GM21447 (cell line): ENCODE data around the gene TIGD1.

Experiments used
- ATAC-seq: cut with Tn5 transposase; IDR thresholded peaks from one replicate; pipeline ENCODE4 v1.9.1; 2021; ENCODE audit not compliant: unreplicated experiment

TIGD1 gene

DNA sequence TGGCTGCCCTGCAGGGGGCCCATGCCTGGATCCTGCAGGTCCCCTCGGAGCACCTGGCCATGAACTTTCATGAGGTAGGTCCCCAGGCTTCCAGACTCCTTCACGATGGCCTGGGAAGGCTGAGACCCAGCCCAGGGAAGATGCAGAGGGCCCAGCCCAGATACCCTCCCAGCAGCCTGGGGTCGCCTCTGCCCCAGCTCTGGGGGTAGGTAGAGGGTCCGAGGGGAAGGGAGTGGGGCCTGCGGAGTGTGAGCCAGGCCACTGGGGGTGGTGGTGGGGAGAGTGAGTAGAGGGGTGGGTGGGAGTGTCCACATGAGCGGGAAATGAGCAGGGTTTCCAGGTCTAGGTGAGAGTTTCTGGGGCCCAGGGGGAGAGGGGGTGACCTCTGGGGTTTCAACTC, 25.6 kb downstream of the TIGD1 start:
- ATAC-seq: no peak

DNA sequence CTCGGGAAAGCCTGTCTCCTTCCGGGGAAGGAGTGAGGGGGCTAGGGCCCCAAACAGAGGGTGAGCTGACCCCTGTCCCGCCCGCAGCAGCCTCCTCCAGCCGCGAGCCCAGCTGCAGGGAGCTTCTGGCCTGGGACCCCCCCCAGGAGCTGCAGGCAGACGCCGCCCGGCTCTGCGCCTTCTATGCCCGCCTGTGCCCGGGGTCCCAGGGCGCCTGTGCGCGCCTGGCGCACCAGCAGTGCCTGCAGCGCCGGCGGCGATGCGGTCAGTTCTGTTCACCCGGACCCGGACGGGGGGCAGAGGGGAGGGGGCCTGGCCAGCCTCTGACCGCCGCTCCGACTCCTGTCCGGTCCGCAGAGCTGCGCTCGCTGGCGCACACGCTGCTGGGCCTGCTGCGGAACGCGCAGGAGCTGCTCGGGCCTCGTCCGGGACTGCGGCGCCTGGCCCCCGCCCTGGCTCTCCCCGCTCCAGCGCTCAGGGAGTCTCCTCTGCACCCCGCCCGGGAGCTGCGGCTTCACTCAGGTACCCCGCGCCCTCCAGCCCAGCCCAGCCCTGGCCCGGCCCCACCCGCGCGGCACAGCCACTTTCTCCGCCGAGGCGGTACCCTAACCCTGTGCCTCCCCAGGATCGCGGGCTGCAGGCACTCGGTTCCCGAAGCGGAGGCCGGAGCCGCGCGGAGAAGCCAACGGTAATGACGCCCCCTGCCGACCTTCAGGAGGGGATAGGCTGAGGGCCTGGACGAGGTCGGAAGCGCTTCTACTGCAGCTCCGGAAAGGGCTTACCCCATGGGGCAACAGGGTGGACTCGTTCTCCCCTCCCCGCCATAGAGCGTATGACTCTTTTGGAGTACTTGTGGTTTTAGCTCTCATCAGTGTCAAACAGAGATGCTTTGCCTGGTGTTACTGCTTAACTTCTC, 26.4 kb downstream of the TIGD1 start:
- ATAC-seq: no peak

- ATAC-seq: no peak
These were observed 27.0 kb downstream of the TIGD1 start for GRCh38 chr2:232523402-232523681.

DNA sequence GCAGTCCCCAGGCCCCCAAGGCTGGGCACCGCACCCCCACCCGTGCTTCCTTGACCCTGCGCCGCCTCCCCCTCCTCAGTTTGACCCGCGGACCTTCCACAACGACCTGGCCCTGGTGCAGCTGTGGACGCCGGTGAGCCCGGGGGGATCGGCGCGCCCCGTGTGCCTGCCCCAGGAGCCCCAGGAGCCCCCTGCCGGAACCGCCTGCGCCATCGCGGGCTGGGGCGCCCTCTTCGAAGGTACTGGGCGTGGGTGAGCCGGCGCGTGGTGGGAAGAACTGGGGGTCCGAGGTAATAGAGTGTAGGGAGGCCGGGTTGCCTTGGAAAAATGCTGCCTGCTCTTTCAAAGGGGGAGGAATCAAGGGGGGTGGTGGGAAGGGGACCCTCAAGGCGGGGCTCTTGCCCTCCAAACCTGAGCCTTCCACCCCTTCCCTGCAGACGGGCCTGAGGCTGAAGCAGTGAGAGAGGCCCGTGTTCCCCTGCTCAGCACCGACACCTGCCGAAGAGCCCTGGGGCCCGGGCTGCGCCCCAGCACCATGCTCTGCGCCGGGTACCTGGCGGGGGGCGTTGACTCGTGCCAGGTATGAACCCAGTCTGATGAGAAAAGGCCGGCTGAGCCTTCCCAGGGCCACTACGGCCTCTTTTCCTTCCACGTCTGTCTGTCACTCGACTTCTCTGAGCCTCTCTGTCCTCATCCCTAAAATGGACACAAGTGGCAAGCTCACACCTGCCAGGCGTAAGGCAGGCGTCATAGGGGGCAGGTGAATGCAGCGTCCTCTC, 27.5 kb downstream of the TIGD1 start:
- ATAC-seq: no peak

- ATAC-seq: no peak
These were observed 28.3 kb downstream of the TIGD1 start for GRCh38 chr2:232521959-232522622.

DNA sequence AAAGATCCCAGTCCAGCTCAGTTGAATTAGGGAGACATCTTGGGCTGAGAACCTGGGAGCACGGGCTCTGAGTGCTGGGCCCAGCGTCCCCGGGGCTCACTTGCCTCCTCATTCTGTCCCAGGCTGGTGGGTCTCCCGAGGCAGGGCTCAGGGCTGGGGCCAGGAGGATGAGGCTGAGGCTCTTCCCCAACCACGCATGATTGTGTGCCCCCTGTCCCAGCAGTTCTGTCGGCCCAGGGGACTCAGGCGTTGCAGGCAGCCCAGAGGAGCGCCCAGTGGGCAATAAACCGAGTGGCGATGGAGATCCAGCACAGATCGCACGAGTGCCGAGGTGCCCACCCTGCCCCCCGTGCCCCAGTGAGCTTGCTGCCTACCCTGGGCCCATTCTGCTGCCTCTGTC, 29.3 kb downstream of the TIGD1 start:
- ATAC-seq: no peak

DNA sequence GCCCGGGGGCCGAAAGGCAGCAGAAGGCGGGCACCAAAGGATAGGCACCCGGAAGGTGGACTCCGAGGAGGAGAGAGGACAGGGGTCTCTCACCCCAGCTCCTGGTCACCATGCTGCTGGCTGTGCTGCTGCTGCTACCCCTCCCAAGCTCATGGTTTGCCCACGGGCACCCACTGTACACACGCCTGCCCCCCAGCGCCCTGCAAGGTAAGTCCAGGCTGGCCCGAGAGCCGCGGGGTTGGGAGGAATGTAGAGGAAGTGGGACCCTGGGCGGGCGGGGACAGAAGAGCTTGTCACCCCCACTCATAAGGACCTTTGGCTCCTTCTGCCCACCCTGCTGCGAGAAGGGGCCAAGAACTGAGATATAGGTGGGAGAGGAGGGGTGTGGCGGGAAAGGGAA, 29.9 kb downstream of the TIGD1 start:
- no peak for ATAC-seq

GRCh38 chr2:232519581-232520438, 30.5 kb downstream of the TIGD1 start, which contains the start of gene PRSS56:
Gene PRSS56, plus strand, starts transcription at chr2:232520388. Its CDS starts 211 bp downstream, at chr2:232520599.
- ATAC-seq: no peak

- no peak for ATAC-seq
These were observed 31.5 kb downstream of the TIGD1 start for GRCh38 chr2:232518844-232519243.

- no peak for ATAC-seq
These were observed 33.8 kb downstream of the TIGD1 start for GRCh38 chr2:232516551-232516950.

GRCh38 chr2:232515639-232516038, 34.7 kb downstream of the TIGD1 start:
- no peak for ATAC-seq

DNA sequence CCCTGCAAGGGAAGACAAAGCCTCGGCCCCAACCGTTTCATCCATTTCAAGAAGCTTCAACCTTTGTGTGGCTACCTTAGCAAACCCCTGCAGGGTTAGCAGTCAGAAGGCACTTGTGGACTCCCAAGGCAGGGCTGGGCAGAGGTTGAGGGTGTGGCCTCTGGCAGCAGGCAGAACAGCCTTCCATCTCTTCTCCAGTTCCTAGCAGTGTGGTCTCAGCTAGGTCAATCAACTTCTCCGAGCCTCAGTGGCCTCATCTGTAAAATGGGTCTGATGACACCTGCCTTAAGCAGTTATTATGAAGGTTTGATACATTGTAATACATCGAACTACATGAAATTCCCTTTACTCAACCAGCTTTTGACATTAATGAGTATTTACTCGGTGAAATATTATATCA, 37.0 kb downstream of the TIGD1 start:
- no peak for ATAC-seq

- no peak for ATAC-seq
These were observed 37.8 kb downstream of the TIGD1 start for GRCh38 chr2:232512602-232513001.

GRCh38 chr2:232511336-232511890, 38.9 kb downstream of the TIGD1 start:
- no peak for ATAC-seq

- no peak for ATAC-seq
These were observed 42.1 kb downstream of the TIGD1 start for GRCh38 chr2:232508251-232508650.

GRCh38 chr2:232506709-232507108, 43.6 kb downstream of the TIGD1 start:
- ATAC-seq: no peak

- no peak for ATAC-seq
These were observed 44.5 kb downstream of the TIGD1 start for GRCh38 chr2:232505856-232506255.

DNA sequence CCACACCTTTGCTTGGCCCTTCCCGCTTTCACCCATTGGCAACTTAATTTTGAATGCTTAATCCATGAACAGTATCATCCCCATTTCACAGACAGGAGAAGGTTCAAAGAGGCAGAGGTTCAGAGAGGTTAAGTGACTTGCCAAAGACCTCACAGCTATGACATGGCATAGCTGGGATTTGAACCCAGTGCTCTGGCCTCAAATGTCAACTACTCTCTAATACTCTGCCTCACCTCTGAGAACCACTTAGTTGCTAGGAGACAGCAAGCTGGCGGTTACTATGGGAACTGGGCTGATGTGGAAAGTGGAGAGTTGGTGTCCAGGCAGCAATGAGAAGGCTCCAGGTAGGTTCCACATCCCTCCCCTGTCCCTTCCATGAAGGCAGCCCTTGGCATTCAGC, 45.9 kb downstream of the TIGD1 start:
- ATAC-seq: no peak

- no peak for ATAC-seq
These were observed 46.5 kb downstream of the TIGD1 start for GRCh38 chr2:232503809-232504323.
